ENCODE results near the gene SMOC1. TPM values are rescaled to one million over a fixed set of nuclear protein-coding genes. Genes with fewer than 3 reads are reported as not detected.

SMOC1 gene
- total and polyA plus RNA-seq, 9 of the 15 experiments (the other 6 are each of a cell fraction or from before 2014, with no cell fraction given), result 0.04 TPM; not detected in 8

GRCh38 chr14:69853774-69854173, 25.4 kb upstream of the SMOC1 start:
- ChIA-PET POLR2A (no interaction called here), CTCF (ENCODE audit: low intra/inter-chr PET ratio) (no interaction called here)
- WGBS (ENCODE audit: insufficient coverage, low coverage, missing lambda C conversion rate), result 3% methylated on average over 3 of the region's 7 CpGs
- Histone ChIP-seq H3K79me2 (ENCODE audit: control insufficient read depth, insufficient read depth, low read length) (no peaks in the 10 kb centered on the region), H3K9me3 (replicated peaks; ENCODE audit: control insufficient read depth, insufficient read depth, low read depth, low read length) (no peaks in the 10 kb centered on the region), H3K4me2 (ENCODE audit: insufficient read depth, low read length) (no peak overlapping the region), H2AFZ (ENCODE audit: low read depth, low read length) (no peak overlapping the region), H4K20me1 (replicated peaks; ENCODE audit: control insufficient read depth, insufficient read depth, low read length) (no peaks in the 10 kb centered on the region), H3K36me3 (ENCODE audit: control insufficient read depth, insufficient read depth, low read length) (no peaks in the 10 kb centered on the region), H3K27ac (ENCODE audit: extremely low read depth, low read depth, low read length) (no peak overlapping the region), H3K4me3 (no peak overlapping the region), H3K9ac (ENCODE audit: insufficient read depth in 1 of 2, low read depth in 2 of 2, low read length in 2 of 2) (no peak overlapping the region), H3K9me1 (ENCODE audit: control insufficient read depth, insufficient read depth, low read length) (no peaks in the 10 kb centered on the region), H3K4me1 (replicated peaks in 1 of 2; ENCODE audit: control insufficient read depth in 2 of 2, insufficient read depth in 2 of 2, low read length in 2 of 2) (no peaks in the 10 kb centered on the region), H3K27me3 (ENCODE audit: control insufficient read depth in 2 of 2, insufficient read depth in 2 of 2, low read length in 2 of 2) (peaks cover 0 to 4% of the 10 kb centered on the region in 2 experiments; a peak in 2 of 5 replicates)
- ATAC-seq, result no peak
- no peak for FAIRE-seq
- no peak for DNase-seq (ENCODE audit: extremely low read depth in 1 of 4, low spot score in 3 of 4)
- BruUV-seq (replicated peaks), result no TSS peak
- TF ChIP-seq MBD2 (IDR thresholded peaks at IDR 0.05; ENCODE audit: borderline replicate concordance, low read depth) (no peak), C11orf30 (IDR thresholded peaks at IDR 0.05; ENCODE audit: low read depth) (no peak), SIX5 (IDR thresholded peaks at IDR 0.05; ENCODE audit: borderline replicate concordance in 1 of 2, insufficient read depth in 1 of 2, low read depth in 1 of 2, low read length in 2 of 2) (no peak), SPI1 (IDR thresholded peaks at IDR 0.05; ENCODE audit: borderline replicate concordance, low read depth, low read length) (no peak), SIN3B (IDR thresholded peaks at IDR 0.05; ENCODE audit: low read depth) (no peak), THRA (IDR thresholded peaks at IDR 0.05) (no peak), EGR1 (conservative IDR thresholded peaks at IDR 0.05) (no peak), RCOR1 (IDR thresholded peaks at IDR 0.05; ENCODE audit: borderline replicate concordance in 1 of 2, low read depth in 2 of 2, low read length in 2 of 2) (no peak), PRMT5 (CRISPR knock-in tag; IDR thresholded peaks at IDR 0.05) (no peak), ZNF561 (CRISPR knock-in tag; conservative IDR thresholded peaks at IDR 0.05) (no peak), ZNF511 (CRISPR knock-in tag; IDR thresholded peaks at IDR 0.05) (no peak), SMAD1 (IDR thresholded peaks at IDR 0.05; ENCODE audit: low read depth, low read length, partially characterized antibody) (no peak), SAFB (IDR thresholded peaks at IDR 0.05; ENCODE audit: borderline replicate concordance, low read depth, low read length) (no peak), ATF4 (CRISPR knock-in tag; IDR thresholded peaks at IDR 0.05) (no peak), MCM5 (IDR thresholded peaks at IDR 0.05; ENCODE audit: low read depth) (no peak), ZBTB7A (IDR thresholded peaks at IDR 0.05; ENCODE audit: borderline replicate concordance, control insufficient read depth, low read depth, low read length) (no peak)
- TF ChIP-seq, protein P1, sequence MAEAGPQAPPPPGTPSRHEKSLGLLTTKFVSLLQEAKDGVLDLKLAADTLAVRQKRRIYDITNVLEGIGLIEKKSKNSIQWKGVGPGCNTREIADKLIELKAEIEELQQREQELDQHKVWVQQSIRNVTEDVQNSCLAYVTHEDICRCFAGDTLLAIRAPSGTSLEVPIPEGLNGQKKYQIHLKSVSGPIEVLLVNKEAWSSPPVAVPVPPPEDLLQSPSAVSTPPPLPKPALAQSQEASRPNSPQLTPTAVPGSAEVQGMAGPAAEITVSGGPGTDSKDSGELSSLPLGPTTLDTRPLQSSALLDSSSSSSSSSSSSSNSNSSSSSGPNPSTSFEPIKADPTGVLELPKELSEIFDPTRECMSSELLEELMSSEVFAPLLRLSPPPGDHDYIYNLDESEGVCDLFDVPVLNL (CRISPR knock-in tag; IDR thresholded peaks at IDR 0.05; ENCODE audit: low read depth), result no peak
- TF ChIP-seq, protein P2, sequence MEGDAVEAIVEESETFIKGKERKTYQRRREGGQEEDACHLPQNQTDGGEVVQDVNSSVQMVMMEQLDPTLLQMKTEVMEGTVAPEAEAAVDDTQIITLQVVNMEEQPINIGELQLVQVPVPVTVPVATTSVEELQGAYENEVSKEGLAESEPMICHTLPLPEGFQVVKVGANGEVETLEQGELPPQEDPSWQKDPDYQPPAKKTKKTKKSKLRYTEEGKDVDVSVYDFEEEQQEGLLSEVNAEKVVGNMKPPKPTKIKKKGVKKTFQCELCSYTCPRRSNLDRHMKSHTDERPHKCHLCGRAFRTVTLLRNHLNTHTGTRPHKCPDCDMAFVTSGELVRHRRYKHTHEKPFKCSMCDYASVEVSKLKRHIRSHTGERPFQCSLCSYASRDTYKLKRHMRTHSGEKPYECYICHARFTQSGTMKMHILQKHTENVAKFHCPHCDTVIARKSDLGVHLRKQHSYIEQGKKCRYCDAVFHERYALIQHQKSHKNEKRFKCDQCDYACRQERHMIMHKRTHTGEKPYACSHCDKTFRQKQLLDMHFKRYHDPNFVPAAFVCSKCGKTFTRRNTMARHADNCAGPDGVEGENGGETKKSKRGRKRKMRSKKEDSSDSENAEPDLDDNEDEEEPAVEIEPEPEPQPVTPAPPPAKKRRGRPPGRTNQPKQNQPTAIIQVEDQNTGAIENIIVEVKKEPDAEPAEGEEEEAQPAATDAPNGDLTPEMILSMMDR (IDR thresholded peaks at IDR 0.05 in 2 of 3, conservative IDR thresholded peaks at IDR 0.05 in 1 of 3; ENCODE audit: insufficient read depth in 2 of 3, low read depth in 1 of 3, low read length in 3 of 3), result no peak
- in situ Hi-C loops (cut with MboI) (no loop called here), intact Hi-C loops (cut with micrococcal nuclease) (no loop called here)
